ENCODE results near the gene MXD1.

MXD1 gene

DNA sequence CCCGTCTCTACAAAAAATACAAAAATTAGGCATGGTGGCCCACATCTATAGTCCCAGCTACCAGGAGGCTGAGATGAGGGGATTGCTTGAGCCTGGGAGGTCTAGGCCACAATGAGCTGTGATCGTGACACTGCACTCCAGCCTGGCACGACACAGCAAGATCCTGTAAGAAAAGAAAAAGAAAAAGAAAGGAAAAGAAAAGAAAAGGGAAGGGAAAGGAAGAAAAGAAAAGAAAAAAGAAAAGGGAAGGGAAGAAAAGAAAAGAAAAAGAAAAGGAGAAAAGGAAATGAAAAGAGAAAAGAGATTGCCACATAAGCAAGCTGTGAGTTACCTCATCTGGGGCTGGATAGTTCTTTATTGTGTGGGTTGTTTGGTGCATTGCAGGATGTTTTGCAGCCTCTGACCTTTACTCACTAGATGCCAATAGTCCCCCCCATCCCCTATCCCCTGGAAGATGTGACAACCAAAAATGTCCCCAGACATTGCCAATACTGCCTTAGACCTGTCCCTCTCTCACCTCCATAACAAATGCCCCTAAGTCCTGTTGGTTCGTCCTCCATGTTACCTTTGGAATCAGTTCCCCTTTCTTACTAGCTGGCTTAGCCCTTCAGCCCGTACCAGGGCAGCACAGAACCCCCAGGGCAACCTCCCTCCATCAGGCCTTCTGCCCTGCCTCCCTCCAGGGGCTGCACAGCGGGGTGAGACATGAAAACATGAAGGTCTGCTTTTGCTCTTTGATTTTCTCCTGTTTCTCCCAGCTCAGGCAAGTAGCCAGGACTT lies 37.6 kb downstream of the MXD1 start:
- DNase-seq (ENCODE audit: low read depth in 2 of 2): no peak

DNA sequence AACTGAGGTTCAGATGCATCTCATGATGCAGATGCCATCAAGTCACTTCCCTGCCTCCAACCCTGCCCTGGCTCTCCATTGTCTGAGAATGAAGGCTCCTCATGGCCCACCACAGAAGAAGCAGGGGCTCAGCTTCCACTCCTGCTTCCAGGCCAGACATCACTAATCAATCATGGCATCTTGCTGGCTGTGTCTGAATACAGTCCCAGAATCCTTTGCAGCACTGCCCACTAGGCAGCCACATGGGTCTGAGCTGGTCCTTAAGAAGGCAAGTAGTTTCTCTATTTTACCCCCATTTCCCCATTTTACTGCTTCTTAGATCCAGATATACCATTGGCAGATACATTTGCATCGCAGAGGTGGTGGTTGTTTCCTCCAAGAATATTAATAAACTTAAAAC lies 39.2 kb downstream of the MXD1 start:
- no peak for DNase-seq (ENCODE audit: low read depth in 2 of 2)

DNA sequence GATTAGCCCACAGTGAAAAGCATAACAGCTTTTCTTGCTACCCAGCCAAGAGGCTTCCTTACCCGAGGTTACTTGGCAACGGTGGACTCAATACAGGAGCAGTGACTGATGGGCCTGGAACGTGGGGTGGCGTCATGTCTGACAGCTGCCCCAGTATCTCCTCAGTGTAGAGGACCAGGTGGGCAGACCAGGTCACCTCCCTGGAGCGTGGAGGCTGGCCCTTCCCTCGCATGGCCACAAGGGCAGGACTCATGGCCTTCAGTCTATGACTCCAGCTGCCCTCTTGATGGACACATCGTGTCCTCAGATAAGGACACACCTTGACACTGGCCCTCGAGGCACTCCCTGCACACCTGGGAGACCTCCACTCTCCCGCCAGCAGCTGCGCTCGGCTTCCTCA lies 40.1 kb downstream of the MXD1 start:
- DNase-seq (ENCODE audit: low read depth in 2 of 2): no peak

DNA sequence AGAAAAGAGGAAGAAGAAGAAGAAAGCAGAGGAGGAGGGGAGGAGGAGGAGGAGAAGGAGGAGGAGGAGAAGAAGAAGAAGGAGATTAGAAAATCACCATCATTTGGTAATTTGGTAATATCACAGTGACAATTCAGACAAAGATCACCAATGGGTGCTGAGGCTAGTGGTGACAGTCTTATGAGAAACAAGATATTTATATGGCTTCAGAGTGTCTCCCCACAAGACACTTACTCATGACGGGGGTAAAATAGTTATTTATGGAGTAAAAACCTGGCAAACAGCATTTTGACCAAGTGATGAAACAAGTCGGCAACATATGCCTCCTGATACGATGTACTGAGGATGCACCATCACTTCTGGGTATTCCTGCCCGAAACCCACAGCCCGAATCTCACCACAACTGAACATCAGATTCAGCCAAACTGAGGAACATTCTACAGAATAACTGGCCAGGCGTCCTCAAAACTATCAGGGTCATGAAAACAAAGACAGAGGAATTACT lies 41.6 kb downstream of the MXD1 start:
- DNase-seq (ENCODE audit: low read depth in 2 of 2): no peak

DNA sequence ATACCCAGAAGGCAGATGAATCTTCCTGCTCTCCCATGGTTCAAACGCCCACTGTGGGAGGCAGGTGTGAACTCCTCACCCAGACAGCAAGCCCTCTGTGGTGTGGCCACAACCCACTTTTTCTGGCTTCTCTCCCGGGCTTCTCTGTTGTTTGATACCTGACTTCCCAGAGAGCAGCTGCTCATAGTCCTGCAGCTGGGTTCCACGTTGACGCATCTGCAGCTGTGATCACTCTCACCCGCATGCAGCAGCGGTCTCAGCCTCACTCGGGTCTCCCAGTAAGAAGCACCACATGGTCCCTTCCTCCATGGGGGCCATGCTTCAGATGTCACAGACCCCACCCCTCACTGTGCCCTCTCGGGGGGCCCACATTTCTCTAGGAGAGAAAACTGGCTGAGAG lies 43.1 kb downstream of the MXD1 start:
- no peak for DNase-seq (ENCODE audit: low read depth in 2 of 2)

DNA sequence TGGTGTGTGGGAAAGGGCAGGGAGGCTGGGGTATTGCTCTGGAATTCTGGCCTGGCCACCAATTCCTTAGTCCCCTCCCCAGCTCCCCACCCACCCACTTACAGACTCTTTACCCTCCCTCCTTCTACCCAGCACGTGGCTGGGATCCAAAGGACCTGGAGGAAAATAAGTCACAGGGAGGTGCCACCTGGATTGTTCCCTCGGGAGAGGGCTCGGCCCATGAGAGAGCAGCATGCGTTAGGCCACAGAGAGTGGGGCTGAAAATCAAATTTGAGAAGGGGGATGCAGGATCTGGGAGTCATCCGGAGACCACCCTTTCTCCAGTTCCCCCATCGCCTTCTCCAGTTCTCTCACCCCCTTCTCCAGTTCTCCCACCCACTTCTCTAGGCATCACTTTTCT lies 43.6 kb downstream of the MXD1 start:
- no peak for DNase-seq (ENCODE audit: low read depth in 2 of 2)

DNA sequence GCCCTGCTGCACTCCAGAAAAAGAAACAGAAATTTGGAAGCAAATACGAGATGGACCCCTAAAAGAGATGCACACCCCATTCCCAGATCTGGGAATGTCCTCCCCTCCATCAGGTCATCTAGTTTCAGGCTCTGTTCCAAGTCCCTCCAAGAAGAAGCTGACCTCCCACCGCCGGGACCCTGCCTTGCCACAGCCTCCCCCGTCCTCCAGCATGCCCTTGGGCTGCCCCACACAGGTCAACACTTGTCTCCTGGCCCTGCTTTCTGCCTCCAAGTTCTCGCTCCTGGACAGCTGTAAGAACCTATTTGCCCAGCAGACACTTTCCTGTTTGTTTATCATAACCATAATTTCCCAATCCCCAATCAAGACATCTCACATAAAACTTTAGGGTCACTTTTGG lies 44.5 kb downstream of the MXD1 start:
- no peak for DNase-seq (ENCODE audit: low read depth in 2 of 2)

DNA sequence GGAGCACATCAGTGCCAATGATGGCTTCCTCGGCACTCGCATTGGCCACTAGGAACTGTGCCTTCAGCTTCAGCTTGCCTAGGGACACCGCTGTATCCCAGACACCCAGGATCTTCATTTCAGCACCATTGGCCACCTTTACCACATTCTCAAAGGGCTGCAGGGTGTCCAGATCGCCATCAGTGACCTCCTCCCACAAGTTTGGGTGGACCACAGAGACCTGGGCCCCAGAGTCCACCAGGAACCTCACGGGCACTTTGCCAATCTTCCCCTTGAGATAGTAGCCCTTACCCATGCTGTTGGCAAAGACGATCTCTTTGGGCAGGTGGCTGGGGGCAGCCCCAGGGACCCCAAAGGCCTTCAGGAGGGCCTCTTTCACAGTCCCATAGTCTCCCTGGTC lies 45.9 kb downstream of the MXD1 start:
- DNase-seq (ENCODE audit: low read depth in 2 of 2): no peak

DNA sequence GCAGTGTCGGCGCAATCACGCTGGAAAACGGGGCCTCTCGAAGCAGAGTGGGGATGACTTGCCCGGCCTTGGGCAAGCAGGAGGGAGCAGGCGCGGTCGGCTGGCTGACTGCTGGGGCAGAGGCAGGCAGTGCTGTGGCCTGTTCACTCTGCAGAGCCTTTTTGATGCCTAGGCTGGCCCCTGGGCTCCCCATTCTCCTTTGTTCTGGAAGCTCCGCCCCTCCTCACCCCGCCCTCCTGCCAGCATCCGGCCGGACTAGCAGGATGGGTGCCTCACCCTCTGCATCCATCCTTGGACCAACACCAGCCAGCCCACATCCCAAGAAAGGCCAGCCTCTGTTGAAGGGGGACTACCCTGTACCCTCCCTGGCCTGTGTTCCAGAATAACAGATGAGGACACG lies 46.6 kb downstream of the MXD1 start, which contains the start of gene ASPRV1:
ASPRV1 (minus strand) TSS at position 136 of the 400 bp plus-strand sequence. CDS start 195 bp downstream, outside the sequence.
- DNase-seq (ENCODE audit: low read depth in 2 of 2): no peak

DNA sequence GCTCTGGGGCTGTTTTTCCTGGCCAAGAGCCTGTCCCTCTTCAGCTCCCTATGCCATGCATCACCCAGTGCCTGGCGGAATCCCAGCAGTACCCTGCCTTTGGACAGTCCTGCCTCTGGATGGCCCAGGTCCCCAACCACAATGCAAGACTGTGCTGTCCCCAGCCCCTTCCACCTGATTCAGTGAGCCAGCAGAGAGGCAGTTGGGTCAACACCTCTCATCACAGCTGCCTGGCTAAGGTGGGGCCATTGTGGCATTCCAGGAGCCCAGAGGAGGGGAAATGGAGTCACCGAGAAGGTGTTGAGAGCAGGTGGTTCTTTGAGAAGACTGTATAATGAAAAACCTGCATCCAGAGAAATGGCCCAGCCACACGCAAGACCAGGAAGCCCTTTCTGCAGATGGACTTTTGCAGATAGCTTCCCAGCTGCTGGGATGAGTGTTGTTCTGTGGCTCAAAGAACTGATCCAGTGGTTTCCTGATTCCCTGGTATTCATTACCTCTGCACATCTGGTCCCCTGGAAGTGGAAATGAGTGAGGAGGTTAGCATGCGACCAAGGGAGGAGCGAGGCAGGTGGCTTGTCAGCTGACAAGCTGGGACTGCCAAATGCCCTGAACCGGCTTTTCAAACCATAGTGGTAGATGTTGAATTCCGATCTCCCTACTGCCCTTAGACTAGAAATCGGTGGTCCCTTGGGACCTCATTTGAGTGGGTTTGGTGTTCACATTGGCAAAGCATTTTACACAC lies 48.2 kb downstream of the MXD1 start:
- DNase-seq (ENCODE audit: low read depth in 2 of 2): no peak

DNA sequence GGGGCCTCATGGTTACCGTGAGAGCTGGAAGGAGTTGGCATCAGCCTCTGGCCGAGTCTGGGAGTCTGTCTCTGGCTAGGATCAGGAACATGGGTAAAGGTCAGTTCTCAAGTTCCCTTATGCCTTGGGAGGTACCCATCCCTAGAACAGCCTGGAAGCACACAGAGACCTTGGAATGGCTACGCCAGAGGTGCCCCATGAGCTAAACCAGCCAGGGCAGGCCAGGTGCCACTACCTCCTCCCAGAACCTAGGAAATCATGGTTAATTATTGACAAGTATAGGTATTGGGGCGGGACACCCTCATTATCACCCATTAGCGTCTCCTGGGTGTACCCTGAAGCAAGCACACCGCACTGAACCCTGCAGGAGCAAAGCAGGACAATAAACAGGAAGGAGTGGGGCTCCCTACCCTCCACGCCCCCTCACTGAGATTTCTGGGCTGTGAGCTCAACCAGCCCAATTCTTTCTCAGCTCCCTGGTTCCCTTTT lies 49.5 kb downstream of the MXD1 start:
- no peak for DNase-seq (ENCODE audit: low read depth in 2 of 2)

DNA sequence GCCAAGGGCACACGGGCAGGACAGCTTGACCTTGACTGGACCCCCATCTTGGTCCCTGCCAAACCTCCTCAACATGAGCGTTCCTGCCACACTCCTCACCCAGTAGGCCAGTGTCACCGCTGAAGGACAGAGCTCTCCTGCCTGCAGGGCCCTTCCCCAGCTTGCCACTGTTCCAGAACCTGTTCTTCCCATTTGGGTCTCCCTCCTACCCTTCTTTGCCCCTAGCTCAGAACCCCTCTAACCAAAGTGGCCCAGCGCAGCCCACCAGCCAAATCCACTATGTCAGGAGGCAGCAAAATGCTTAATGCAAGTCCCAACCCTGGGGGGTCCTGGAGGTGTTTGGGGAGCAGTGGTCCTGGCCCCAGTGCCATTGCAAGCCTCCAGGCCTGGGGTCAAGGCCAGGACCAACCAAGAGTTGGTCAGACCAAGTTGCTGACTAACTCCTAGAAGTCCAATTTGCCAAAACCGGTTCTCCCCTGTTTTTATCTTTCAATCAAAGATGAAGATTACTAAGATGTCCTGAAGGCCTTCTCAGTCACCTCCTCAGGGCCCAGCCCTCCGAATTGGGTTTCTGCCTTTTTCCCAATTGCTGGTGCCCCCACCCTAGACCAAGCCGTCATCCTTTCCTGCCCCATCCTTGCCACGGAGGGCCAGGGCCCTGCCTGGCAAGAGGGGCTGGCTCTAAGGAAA lies 51.0 kb downstream of the MXD1 start:
- DNase-seq (ENCODE audit: low read depth in 2 of 2): no peak

DNA sequence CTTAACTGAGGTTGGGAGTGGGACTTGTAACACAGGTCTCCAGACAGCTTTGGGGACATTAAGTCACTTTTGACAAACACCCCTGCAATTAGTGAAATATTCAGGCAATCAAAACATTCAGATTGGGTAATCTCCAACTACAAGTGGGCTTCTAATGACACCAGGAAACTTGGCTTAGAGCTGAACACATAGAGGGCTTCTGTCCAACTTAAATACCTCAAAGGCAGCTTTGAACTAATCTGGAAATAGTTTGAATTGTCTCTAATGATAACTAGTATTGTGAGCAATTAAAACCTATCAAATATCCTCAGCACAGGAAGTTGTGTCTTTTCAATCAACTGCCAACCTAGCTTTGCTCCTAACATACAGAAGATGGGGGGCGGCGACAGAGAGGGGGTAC lies 51.6 kb downstream of the MXD1 start:
- DNase-seq (ENCODE audit: low read depth in 2 of 2): no peak

DNA sequence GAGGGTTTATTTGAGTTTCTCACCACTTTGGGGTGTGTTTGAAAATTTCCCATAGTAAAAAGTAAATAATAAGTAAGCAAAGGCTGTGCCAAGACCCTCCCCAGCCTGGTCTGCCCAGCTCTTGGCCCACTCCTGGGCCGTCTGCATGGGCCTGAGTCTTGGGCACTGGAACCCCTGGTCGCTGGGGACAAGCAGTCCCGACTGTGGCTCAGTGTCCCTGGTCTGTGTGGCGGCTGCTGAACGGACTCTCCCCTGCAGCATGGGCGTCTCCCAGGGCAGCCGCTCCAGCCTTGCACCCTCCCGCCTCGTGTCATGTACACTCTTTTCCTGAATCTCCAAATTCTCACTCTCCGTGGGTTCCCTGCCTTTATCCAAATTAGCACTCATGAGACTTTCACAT lies 53.7 kb downstream of the MXD1 start:
- no peak for DNase-seq (ENCODE audit: low read depth in 2 of 2)

DNA sequence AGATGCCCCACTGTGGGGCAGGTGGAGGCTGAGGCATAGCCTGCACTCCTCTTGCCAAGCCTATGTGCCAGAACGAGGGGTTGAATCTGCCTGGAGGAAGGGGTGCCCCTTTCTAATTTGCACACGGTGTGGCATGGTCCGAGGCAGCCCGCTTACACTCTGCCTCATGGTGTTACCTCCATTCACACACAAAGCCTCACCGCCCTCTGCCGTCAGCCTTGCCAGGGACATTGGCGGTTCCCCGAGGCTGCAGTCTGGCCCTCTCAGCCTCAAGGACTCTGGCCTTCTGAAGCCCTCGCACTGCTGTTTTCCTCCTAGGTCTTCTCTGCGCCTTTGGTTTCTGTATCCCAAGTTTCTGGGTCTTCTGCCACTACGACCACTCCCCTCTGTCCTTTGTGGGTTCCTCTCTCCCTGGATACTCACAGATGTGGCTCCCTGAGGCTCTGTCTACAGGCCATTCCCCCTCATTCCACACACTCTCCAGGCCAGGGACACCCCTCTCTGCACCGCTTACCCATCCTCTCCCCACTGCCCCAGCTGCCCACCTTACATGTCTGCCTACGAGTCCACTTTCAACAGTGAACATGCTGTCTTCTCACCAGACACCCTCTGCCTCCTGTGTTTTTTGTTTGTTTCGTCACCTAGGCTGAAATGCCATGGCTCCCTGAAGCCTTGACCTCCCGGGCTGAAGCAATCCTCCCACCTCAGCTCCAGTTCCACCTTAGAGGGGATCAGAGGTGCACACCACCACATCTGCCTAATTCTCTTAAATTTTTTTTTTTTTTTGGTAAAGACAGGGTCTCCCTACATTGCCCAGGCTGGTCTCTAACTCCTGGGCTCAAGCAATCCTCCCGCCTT lies 54.4 kb downstream of the MXD1 start:
- DNase-seq (ENCODE audit: low read depth in 2 of 2): no peak

DNA sequence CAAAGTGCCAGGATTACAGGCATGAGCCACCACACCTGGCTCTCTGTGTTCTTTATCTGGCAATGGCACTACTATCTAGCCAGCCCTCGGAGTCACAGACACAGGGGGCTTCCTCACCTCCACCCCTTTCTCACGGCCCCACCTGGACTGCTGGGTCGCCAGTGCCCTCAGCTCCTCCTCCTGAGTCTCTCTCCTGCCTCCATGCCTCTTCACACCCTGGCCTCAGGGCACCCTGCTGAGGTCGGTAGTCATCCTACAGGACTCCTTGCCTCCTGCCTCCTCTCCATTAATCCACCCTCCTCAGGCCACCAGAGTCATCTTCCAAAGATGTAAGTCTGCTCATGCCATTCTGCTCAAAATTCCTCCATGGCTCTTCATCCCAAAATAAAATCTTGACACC lies 55.1 kb downstream of the MXD1 start:
- no peak for DNase-seq (ENCODE audit: low read depth in 2 of 2)

DNA sequence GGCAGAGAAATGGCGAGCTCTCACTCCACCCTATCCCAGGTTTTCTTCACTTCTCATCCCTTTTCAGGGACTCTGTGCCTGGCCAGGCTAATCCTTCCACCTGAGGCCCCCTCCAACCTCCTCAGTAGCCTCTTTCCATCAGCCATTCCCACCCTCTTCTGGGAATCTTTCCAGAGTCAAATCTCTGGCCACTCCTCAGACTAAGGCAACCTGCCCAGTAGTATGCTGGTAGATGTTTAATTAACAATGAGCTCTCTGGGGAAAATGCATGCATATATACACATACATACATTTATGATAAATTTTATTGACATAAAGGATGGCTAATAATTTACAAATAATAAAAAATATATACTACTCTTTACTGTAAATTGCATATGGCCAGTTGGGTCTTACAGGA lies 57.9 kb downstream of the MXD1 start:
- no peak for DNase-seq (ENCODE audit: low read depth in 2 of 2)

DNA sequence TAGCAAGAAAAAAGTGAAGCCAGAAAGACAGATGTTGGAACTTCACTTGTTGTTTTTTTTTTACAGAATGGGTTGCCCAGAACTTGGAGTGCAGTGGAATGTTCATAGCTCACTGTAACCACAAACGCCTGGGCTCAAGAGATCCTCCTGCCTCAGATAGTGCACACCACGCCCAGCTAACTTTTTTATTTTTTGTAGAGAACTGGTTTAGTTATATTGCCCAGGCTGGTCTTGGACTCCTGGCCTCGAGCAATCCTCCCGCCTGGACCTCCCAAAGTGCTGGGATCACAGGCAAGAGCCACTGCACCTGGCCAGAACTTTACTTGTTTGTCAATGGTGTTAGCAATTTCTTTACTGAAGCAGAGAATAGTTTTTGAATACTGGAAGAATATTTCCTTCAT lies 58.4 kb downstream of the MXD1 start:
- DNase-seq (ENCODE audit: low read depth in 2 of 2): no peak

DNA sequence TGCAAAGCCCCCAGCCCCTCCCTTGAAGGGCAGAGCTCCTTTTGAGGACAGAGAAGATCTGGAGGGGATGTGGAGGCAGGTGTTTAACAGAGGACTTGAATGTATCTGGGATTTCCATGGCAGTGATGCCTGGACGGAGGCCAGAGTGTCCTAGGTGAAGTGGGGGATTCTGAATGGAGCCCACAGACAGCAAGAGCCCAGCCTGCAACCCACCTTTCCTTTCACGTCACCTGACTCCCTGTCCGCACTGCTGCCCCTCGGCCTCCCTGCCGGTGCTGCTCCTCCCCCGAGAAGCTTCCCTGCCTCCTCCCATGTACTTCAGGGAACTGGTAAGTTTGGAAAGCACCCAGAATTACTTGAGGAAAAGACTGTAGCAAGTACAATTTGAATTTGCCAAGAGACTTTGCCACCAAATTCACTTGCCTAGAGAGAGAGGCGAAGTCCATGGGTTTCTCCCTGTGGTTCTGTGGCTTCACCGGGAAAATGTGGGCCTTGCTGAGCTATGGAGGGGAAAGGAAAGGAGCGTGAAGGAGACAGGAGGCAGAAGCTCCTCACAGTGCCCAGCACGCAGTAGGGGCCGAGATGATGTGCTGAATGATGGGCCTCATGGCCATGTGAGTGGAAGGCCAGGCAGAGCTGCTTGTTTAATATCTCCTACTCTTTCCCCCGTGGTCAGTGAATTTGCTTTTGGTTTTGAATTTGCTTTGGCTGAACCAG lies 60.4 kb downstream of the MXD1 start:
- no peak for DNase-seq (ENCODE audit: low read depth in 2 of 2)

DNA sequence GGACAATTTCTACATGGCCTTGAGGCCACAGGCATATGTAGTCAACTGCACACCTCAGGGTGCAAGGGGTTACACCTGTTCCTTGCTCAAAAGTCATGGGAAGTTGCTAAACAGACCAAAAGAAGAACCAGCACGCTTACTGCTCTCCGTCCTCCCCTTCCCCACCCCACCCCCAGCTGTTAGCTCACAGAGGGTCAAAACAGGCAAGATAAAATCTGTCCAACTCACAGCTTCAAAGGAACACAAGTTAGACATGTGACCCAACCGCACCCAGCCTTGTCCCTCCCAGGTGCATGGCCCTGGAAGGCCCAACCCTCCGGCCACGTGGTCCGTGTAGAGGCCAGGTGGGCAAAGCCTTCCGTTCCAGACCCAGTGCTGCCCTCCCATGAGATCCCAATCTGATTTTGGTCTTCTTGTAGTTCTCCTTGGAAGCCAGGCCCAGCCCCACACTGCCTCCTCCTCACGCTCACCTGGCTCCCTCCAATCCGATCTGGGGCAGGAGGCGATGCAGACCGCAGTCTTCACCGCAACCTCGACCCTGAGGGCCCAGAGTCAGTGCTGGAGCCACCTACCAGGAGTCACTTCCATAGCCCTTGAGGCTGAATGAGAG lies 61.0 kb downstream of the MXD1 start:
- DNase-seq (ENCODE audit: low read depth in 2 of 2): no peak

Measured in stimulated activated CD8-positive, alpha-beta memory T cell treated with anti-CD3 and anti-CD28 coated beads, Interleukin-15, amount 100 ng/mL, for 48 hours (primary cell).